ENCODE results near the gene KCTD19.

Gene KCTD19

GRCh38 chr16:67246756-67247191 is 79.8 kb downstream of the KCTD19 start:
- under 1% methylated on average over 26 of the region's 26 CpGs for WGBS
- H3K27ac ChIP-seq (ENCODE audit: low read depth, low read length), result peak overlapping the region; percentile 93
- no peaks in the 10 kb centered on the region for H3K36me3 ChIP-seq (ENCODE audit: insufficient read depth, low read length)
- H3K4me3 ChIP-seq (ENCODE audit: low read length), result peak overlapping the region; percentile 93
- peaks cover 34% of the 10 kb centered on the region for H3K4me1 ChIP-seq (ENCODE audit: insufficient read depth, low read length)
- H3K27me3 ChIP-seq (ENCODE audit: insufficient read depth, low read length), result peaks cover 35% of the 10 kb centered on the region
- no peaks in the 10 kb centered on the region for H3K9me3 ChIP-seq (ENCODE audit: insufficient read depth, low read depth, low read length)
- H3K9ac ChIP-seq (ENCODE audit: low read depth, low read length), result peak overlapping the region; percentile 76

GRCh38 chr16:67246081-67246755 is 80.3 kb downstream of the KCTD19 start:
- peak overlapping the region; percentile 93 for H3K27ac ChIP-seq (ENCODE audit: low read depth, low read length)
- peaks cover 35% of the 10 kb centered on the region for H3K27me3 ChIP-seq (ENCODE audit: insufficient read depth, low read length)
- no peaks in the 10 kb centered on the region for H3K9me3 ChIP-seq (ENCODE audit: insufficient read depth, low read depth, low read length)
- WGBS, result 1% methylated on average over 48 of the region's 48 CpGs
- H3K4me3 ChIP-seq (ENCODE audit: low read length), result peak overlapping the region; percentile 93
- peak overlapping the region; percentile 84 for H3K9ac ChIP-seq (ENCODE audit: low read depth, low read length)
- H3K36me3 ChIP-seq (ENCODE audit: insufficient read depth, low read length), result no peaks in the 10 kb centered on the region
- H3K4me1 ChIP-seq (ENCODE audit: insufficient read depth, low read length), result peaks cover 39% of the 10 kb centered on the region

- H3K27ac ChIP-seq (ENCODE audit: low read depth, low read length), result peak overlapping the region; percentile 93
- 0 out of 2 replicates have a peak, but pooled peaks cover under 1% of the 10 kb centered on the region for H3K36me3 ChIP-seq (ENCODE audit: insufficient read depth, low read length)
- H3K27me3 ChIP-seq (ENCODE audit: insufficient read depth, low read length), result peaks cover 30% of the 10 kb centered on the region
- peak overlapping the region; percentile 84 for H3K9ac ChIP-seq (ENCODE audit: low read depth, low read length)
- WGBS, result 21% methylated on average over 8 of the region's 8 CpGs
- H3K4me1 ChIP-seq (ENCODE audit: insufficient read depth, low read length), result peaks cover 43% of the 10 kb centered on the region
- no peaks in the 10 kb centered on the region for H3K9me3 ChIP-seq (ENCODE audit: insufficient read depth, low read depth, low read length)
- peak overlapping the region; percentile 93 for H3K4me3 ChIP-seq (ENCODE audit: low read length)
Observed at GRCh38 chr16:67245674-67246080, 80.9 kb downstream of the KCTD19 start.

DNA sequence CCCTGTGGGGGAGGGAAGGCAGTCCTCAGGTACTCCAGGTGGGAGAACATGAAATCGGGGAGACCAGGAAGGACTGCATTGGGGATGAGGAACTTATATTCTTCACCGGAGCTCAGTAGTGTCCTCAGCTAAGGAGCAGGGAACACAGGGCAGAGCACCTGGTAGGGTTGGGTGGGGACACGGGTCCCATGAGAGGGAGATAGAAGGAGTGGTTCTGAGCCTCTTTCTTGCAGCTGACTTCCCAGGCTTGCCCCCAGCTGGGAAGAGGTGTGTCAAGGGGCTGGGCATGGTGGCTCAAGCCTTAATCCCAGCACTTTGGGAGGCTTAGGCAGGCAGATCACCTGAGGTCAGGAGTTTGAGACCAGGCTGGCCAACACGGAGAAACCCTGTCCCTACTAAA is 81.4 kb downstream of the KCTD19 start:
- H3K36me3 ChIP-seq (ENCODE audit: insufficient read depth, low read length), result 0 out of 2 replicates have a peak, but pooled peaks cover 3% of the 10 kb centered on the region
- no peak overlapping the region; the same call in 1 of the 2 replicates for H3K27ac ChIP-seq (ENCODE audit: low read depth, low read length)
- H3K4me1 ChIP-seq (ENCODE audit: insufficient read depth, low read length), result peaks cover 44% of the 10 kb centered on the region
- H3K9ac ChIP-seq (ENCODE audit: low read depth, low read length), result 0 out of 2 replicates have a peak overlapping the region, but pooled peaks have one; percentile 84
- H3K27me3 ChIP-seq (ENCODE audit: insufficient read depth, low read length), result peaks cover 25% of the 10 kb centered on the region
- no peaks in the 10 kb centered on the region for H3K9me3 ChIP-seq (ENCODE audit: insufficient read depth, low read depth, low read length)
- peak overlapping the region; percentile 93 for H3K4me3 ChIP-seq (ENCODE audit: low read length)
- WGBS, result 71% methylated on average over 4 of the region's 4 CpGs

DNA sequence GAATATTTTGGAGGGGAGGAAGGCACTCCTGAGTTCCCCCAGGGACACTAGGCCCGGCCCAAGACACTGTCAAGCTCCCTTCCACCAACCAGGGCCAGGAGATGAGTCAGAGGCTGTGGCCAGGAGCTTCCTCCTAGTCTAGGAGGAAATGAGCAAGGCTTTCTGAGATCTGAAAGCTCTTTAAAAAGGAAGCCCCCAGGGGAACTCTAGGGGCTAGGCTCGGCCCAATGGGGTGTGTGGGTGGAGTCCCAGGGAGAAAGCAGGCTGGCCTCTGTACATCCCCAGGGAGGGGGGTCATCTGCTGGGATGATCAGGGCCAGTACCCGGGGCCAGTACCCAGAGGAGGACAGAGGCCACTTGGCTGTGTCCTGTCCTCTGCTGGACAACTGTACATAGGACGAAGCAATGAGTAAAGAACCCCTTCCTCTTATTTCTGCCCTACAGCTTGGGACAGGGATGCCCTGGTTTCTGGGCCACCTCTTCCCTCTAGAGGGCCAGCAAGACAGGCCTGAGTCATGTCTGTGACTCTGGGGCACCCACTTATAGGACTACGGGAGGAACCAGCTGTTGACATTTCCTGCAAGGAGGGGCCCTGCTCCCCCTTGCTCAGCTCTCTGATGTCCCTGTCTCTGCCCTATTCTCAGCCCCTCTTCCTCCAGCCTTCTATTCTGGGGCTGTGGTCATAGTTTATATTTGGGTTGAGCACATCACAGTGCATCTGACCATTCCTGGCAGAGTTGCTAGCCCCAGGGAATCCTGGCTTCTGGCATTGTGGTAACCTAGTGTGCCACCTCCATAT is 82.0 kb downstream of the KCTD19 start:
- H3K4me3 ChIP-seq (ENCODE audit: low read length), result 0 out of 2 replicates have a peak overlapping the region, but pooled peaks have one; percentile 93
- H3K9me3 ChIP-seq (ENCODE audit: insufficient read depth, low read depth, low read length), result no peaks in the 10 kb centered on the region
- H3K9ac ChIP-seq (ENCODE audit: low read depth, low read length), result 0 out of 2 replicates have a peak overlapping the region, but pooled peaks have one; percentile 84
- H3K27ac ChIP-seq (ENCODE audit: low read depth, low read length), result no peak overlapping the region
- peaks cover 5% of the 10 kb centered on the region; the same call in 1 of the 2 replicates for H3K36me3 ChIP-seq (ENCODE audit: insufficient read depth, low read length)
- H3K4me1 ChIP-seq (ENCODE audit: insufficient read depth, low read length), result peaks cover 42% of the 10 kb centered on the region
- H3K27me3 ChIP-seq (ENCODE audit: insufficient read depth, low read length), result peaks cover 19% of the 10 kb centered on the region
- 69% methylated on average over 5 of the region's 5 CpGs for WGBS

- Histone ChIP-seq H3K9ac (ENCODE audit: low read depth, low read length) (no peak overlapping the region), H3K4me3 (ENCODE audit: low read length) (no peak overlapping the region), H3K27me3 (ENCODE audit: insufficient read depth, low read length) (peaks cover 8% of the 10 kb centered on the region), H3K9me3 (ENCODE audit: insufficient read depth, low read depth, low read length) (no peaks in the 10 kb centered on the region), H3K4me1 (ENCODE audit: insufficient read depth, low read length) (peaks cover 37% of the 10 kb centered on the region), H3K36me3 (ENCODE audit: insufficient read depth, low read length) (peaks cover 16% of the 10 kb centered on the region), H3K27ac (ENCODE audit: low read depth, low read length) (no peak overlapping the region)
- 90% methylated on average over 4 of the region's 4 CpGs for WGBS
Observed at GRCh38 chr16:67243481-67243880, 83.1 kb downstream of the KCTD19 start.

GRCh38 chr16:67242138-67242730 is 84.3 kb downstream of the KCTD19 start:
- Histone ChIP-seq H3K4me3 (ENCODE audit: low read length) (no peak overlapping the region), H3K9ac (ENCODE audit: low read depth, low read length) (no peak overlapping the region), H3K27ac (ENCODE audit: low read depth, low read length) (no peak overlapping the region; the same call in 1 of the 2 replicates), H3K27me3 (ENCODE audit: insufficient read depth, low read length) (no peaks in the 10 kb centered on the region), H3K4me1 (ENCODE audit: insufficient read depth, low read length) (peaks cover 30% of the 10 kb centered on the region), H3K9me3 (ENCODE audit: insufficient read depth, low read depth, low read length) (no peaks in the 10 kb centered on the region), H3K36me3 (ENCODE audit: insufficient read depth, low read length) (peaks cover 27% of the 10 kb centered on the region)
- 95% methylated on average over 4 of the region's 4 CpGs for WGBS

- WGBS, result 69% methylated on average over 8 of the region's 10 CpGs
- H3K27me3 ChIP-seq (ENCODE audit: insufficient read depth, low read length), result no peaks in the 10 kb centered on the region
- peaks cover 30% of the 10 kb centered on the region for H3K4me1 ChIP-seq (ENCODE audit: insufficient read depth, low read length)
- no peaks in the 10 kb centered on the region for H3K9me3 ChIP-seq (ENCODE audit: insufficient read depth, low read depth, low read length)
- peak overlapping the region; percentile 54 for H3K9ac ChIP-seq (ENCODE audit: low read depth, low read length)
- peaks cover 34% of the 10 kb centered on the region for H3K36me3 ChIP-seq (ENCODE audit: insufficient read depth, low read length)
- H3K27ac ChIP-seq (ENCODE audit: low read depth, low read length), result peak overlapping the region; percentile 78
- no peak overlapping the region for H3K4me3 ChIP-seq (ENCODE audit: low read length)
Observed at GRCh38 chr16:67241008-67241900, 85.3 kb downstream of the KCTD19 start.

- peak overlapping the region; percentile 41 for H3K27ac ChIP-seq (ENCODE audit: low read depth, low read length)
- H3K9ac ChIP-seq (ENCODE audit: low read depth, low read length), result no peak overlapping the region
- no peaks in the 10 kb centered on the region for H3K27me3 ChIP-seq (ENCODE audit: insufficient read depth, low read length)
- WGBS, result 86% methylated on average over 4 of the region's 4 CpGs
- peaks cover 27% of the 10 kb centered on the region for H3K4me1 ChIP-seq (ENCODE audit: insufficient read depth, low read length)
- peaks cover 41% of the 10 kb centered on the region for H3K36me3 ChIP-seq (ENCODE audit: insufficient read depth, low read length)
- H3K4me3 ChIP-seq (ENCODE audit: low read length), result no peak overlapping the region
- H3K9me3 ChIP-seq (ENCODE audit: insufficient read depth, low read depth, low read length), result no peaks in the 10 kb centered on the region
Observed at GRCh38 chr16:67240506-67240905, 86.0 kb downstream of the KCTD19 start.
